HepG2 (cell line): ENCODE data around the gene ACSM3. TPM values are rescaled to one million over a fixed set of nuclear protein-coding genes. Genes with fewer than 3 reads are reported as not detected.

Experiments used
- HES4 ChIP-seq: sonication (generic); formaldehyde crosslinking; IDR thresholded peaks from 2 replicates; pipeline ENCODE4 v1.9.0; 2021; ENCODE audit warnings: mild to moderate bottlenecking, missing genetic modification reagents, borderline replicate concordance
- KLF9 ChIP-seq: IDR thresholded peaks from 2 replicates; pipeline ENCODE4 v1.6.1; 2016; ENCODE audit warnings: low read depth
- MAZ ChIP-seq, 2 experiments: sonication (generic) in 1 of 2; formaldehyde crosslinking in 1 of 2; IDR thresholded peaks; 2 replicates each; pipeline versions ENCODE4 v1.5.0 to v1.6.1; 2012 to 2020; ENCODE audit warnings: low read depth in 2 of 2, mild to moderate bottlenecking in 2 of 2, borderline replicate concordance in 1 of 2, improper control_type of control experiment in 1 of 2, low read length in 1 of 2, missing genetic modification reagents in 1 of 2, moderate library complexity in 1 of 2
- NCOA1 ChIP-seq: sonication (generic); formaldehyde crosslinking; IDR thresholded peaks from 2 replicates; pipeline ENCODE4 v1.9.0; 2021; ENCODE audit warnings: missing genetic modification reagents
- PBX3 ChIP-seq: sonication (generic); formaldehyde crosslinking; IDR thresholded peaks from 2 replicates; pipeline ENCODE4 v1.8.1; 2023; ENCODE audit warnings: missing genetic modification reagents, inconsistent platforms, borderline replicate concordance
- PHF5A ChIP-seq: IDR thresholded peaks from one replicate; pipeline ENCODE4 v1.6.1; 2018; ENCODE audit warnings: low read depth, missing genetic modification reagents; ENCODE audit not compliant: unreplicated experiment
- RCOR2 ChIP-seq: IDR thresholded peaks from 2 replicates; pipeline ENCODE4 v1.6.1; 2016; ENCODE audit warnings: missing biosample characterization, missing genetic modification reagents
- TAF1 ChIP-seq: sonication (generic); formaldehyde crosslinking; IDR thresholded peaks from 2 replicates; pipeline ENCODE4 v1.4.0; 2020; ENCODE audit warnings: missing genetic modification reagents
- ZNF280B ChIP-seq: sonication (generic); formaldehyde crosslinking; IDR thresholded peaks from 2 replicates; pipeline ENCODE4 v1.5.0; 2020; ENCODE audit warnings: missing genetic modification reagents, mild to moderate bottlenecking, borderline replicate concordance
- ZNF318 ChIP-seq: sonication (generic); formaldehyde crosslinking; IDR thresholded peaks from 2 replicates; pipeline ENCODE4 v1.4.0; 2020; ENCODE audit warnings: mild to moderate bottlenecking, missing genetic modification reagents
- ZNF382 ChIP-seq: sonication (generic); formaldehyde crosslinking; IDR thresholded peaks from 2 replicates; pipeline ENCODE4 v1.5.0; 2020; ENCODE audit warnings: missing genetic modification reagents, mild to moderate bottlenecking, borderline replicate concordance
- ZNF577 ChIP-seq: sonication (generic); formaldehyde crosslinking; IDR thresholded peaks from 2 replicates; pipeline ENCODE4 v1.4.0; 2020; ENCODE audit warnings: mild to moderate bottlenecking, low read depth, missing genetic modification reagents, borderline replicate concordance
- ZNF710 ChIP-seq: sonication (generic); formaldehyde crosslinking; IDR thresholded peaks from 2 replicates; pipeline ENCODE4 v1.5.0; 2020; ENCODE audit warnings: mild to moderate bottlenecking, missing genetic modification reagents, borderline replicate concordance
- ZNF777 ChIP-seq: sonication (generic); formaldehyde crosslinking; IDR thresholded peaks from 2 replicates; pipeline ENCODE4 v1.4.0; 2020; ENCODE audit warnings: missing genetic modification reagents
- ZSCAN31 ChIP-seq: sonication (generic); formaldehyde crosslinking; IDR thresholded peaks from 2 replicates; pipeline ENCODE4 v1.5.0; 2020; ENCODE audit warnings: low read depth, mild to moderate bottlenecking, missing genetic modification reagents
- polyA plus RNA-seq, 8 experiments: library from polyadenylated mRNA; depleted of rRNA in 3 of 8; stranded (reverse) in 7 of 8; unstranded in 1 of 8; fragments of >200 nt; fragmentation: Illumina TruSeq in 4 of 8; extraction: Trizol in 4 of 8; gene quantifications; 2 replicates each; pipeline versions ENCODE4 v1.2.1 to v1.2.3, GENCODE V29; 2011 to 2016; ENCODE audit warnings: low read depth in 4 of 8, missing spikeins in 1 of 8, mixed read lengths in 1 of 8; ENCODE audit not compliant: insufficient read depth in 1 of 8
- total RNA-seq, 5 experiments: library from RNA; depleted of rRNA; stranded (reverse); fragments of >200 nt; fragmentation: Illumina TruSeq; extraction: Trizol; gene quantifications; 2 replicates each; pipeline ENCODE4 v1.2.3, GENCODE V29; 2016; ENCODE audit warnings: low read depth in 1 of 5

ACSM3 gene
- total and polyA plus RNA-seq, 2 of the 13 experiments (the other 11 are each of a cell fraction or from before 2014, with no cell fraction given), result 74.0 to 108 TPM

GRCh38 chr16:20741554-20742285 is 22.1 kb upstream of the ACSM3 start, which contains the start of gene THUMPD1 (continued):
- peak; percentile 93 for TF ChIP-seq ZNF318 (CRISPR knock-in tag)
- no peak for TF ChIP-seq ZNF577 (CRISPR knock-in tag)
- TF ChIP-seq KLF9 (CRISPR knock-in tag), result 0 out of 2 replicates have a peak, but pooled peaks have one; percentile 17
- TF ChIP-seq ZNF710, result peak; percentile 86
- TF ChIP-seq TAF1 (CRISPR knock-in tag), result peak; percentile 99
- TF ChIP-seq PBX3 (CRISPR knock-in tag), result no peak
- peak; percentile 77; the same call in 1 of the 2 replicates for TF ChIP-seq RCOR2 (CRISPR knock-in tag)
- peak; percentile 89 for TF ChIP-seq MAZ (IDR thresholded peaks at IDR 0.05; ENCODE audit: borderline replicate concordance, low read depth, low read length)
- TF ChIP-seq MAZ (CRISPR knock-in tag; IDR thresholded peaks at IDR 0.05; ENCODE audit: low read depth), result peak; percentile 94
- TF ChIP-seq ZSCAN31 (CRISPR knock-in tag), result peak; percentile 97
- peak; percentile 79; the same call in 1 of the 2 replicates for TF ChIP-seq NCOA1
- TF ChIP-seq ZNF777 (CRISPR knock-in tag), result peak; percentile 77
- peak; percentile 97 for TF ChIP-seq PHF5A (CRISPR knock-in tag)
- peak; percentile 96; the same call in 1 of the 2 replicates for TF ChIP-seq HES4
- TF ChIP-seq ZNF382, result no peak
- peak; percentile 49 for TF ChIP-seq ZNF280B (CRISPR knock-in tag)
